GM21390 (cell line): ENCODE results near the gene KANK4.

Source experiments
- ATAC-seq: cut with Tn5 transposase; IDR thresholded peaks from one replicate; pipeline ENCODE4 v1.9.1; 2021; ENCODE audit not compliant: unreplicated experiment

Gene KANK4

GRCh38 chr1:62318756-62319544, at the start of gene KANK4:
Gene KANK4 (minus strand): TSS chr1:62319434. CDS start chr1:62281564, 37,870 bp downstream.
- no peak for ATAC-seq

- no peak for ATAC-seq
Observed at GRCh38 chr1:62368989-62369388, 49.8 kb upstream of the KANK4 start.

- ATAC-seq = no peak
Observed at GRCh38 chr1:62367005-62367557, 47.8 kb upstream of the KANK4 start.

GRCh38 chr1:62364721-62365120, 45.5 kb upstream of the KANK4 start:
- ATAC-seq = no peak

GRCh38 chr1:62362926-62363325, 43.7 kb upstream of the KANK4 start:
- no peak for ATAC-seq

- ATAC-seq = no peak
Observed at GRCh38 chr1:62362061-62362917, 43.1 kb upstream of the KANK4 start.

GRCh38 chr1:62361431-62361830, 42.2 kb upstream of the KANK4 start:
- no peak for ATAC-seq

GRCh38 chr1:62358665-62359373, 39.6 kb upstream of the KANK4 start:
- ATAC-seq = no peak

GRCh38 chr1:62357916-62358315, 38.7 kb upstream of the KANK4 start:
- ATAC-seq = no peak

- no peak for ATAC-seq
Observed at GRCh38 chr1:62356257-62356835, 37.1 kb upstream of the KANK4 start.

- no peak for ATAC-seq
Observed at GRCh38 chr1:62355095-62355494, 35.9 kb upstream of the KANK4 start.

- no peak for ATAC-seq
Observed at GRCh38 chr1:62353853-62354252, 34.6 kb upstream of the KANK4 start.

GRCh38 chr1:62352387-62352786, 33.2 kb upstream of the KANK4 start:
- no peak for ATAC-seq

GRCh38 chr1:62349470-62350233, 30.4 kb upstream of the KANK4 start:
- ATAC-seq = no peak

GRCh38 chr1:62346886-62347285, 27.7 kb upstream of the KANK4 start:
- no peak for ATAC-seq

- no peak for ATAC-seq
Observed at GRCh38 chr1:62343911-62344310, 24.7 kb upstream of the KANK4 start.

- ATAC-seq = no peak
Observed at GRCh38 chr1:62342270-62342669, 23.0 kb upstream of the KANK4 start.

GRCh38 chr1:62341615-62342014, 22.4 kb upstream of the KANK4 start:
- no peak for ATAC-seq

- no peak for ATAC-seq
Observed at GRCh38 chr1:62341089-62341488, 21.9 kb upstream of the KANK4 start.
